Effector memory CD4-positive, alpha-beta T cell (primary cell): Measurements from ENCODE around the gene ANO7.

Source experiments
- DNase-seq, 3 donors: peaks; one replicate each; pipeline ENCODE4 v3.0.0-alpha.2; 2020
- H3K27ac ChIP-seq: 2 replicates; pipeline ENCODE4 v1.7.0; 2013; ENCODE audit warnings: mild to moderate bottlenecking, low read length, moderate library complexity; ENCODE audit not compliant: insufficient read depth, poor library complexity, severe bottlenecking
- H3K27me3 ChIP-seq: replicated peaks from 2 replicates; pipeline ENCODE4 v1.7.0; 2013; ENCODE audit warnings: mild to moderate bottlenecking, low read length; ENCODE audit not compliant: insufficient read depth, control insufficient read depth, poor library complexity, severe bottlenecking
- H3K36me3 ChIP-seq: 2 replicates; pipeline ENCODE4 v1.7.0; 2013; ENCODE audit warnings: mild to moderate bottlenecking, low read length, moderate library complexity; ENCODE audit not compliant: control insufficient read depth, insufficient read depth
- H3K4me1 ChIP-seq: 2 replicates; pipeline ENCODE4 v1.7.0; 2013; ENCODE audit warnings: low read length, mild to moderate bottlenecking; ENCODE audit not compliant: control insufficient read depth, insufficient read depth, poor library complexity, severe bottlenecking
- H3K4me3 ChIP-seq: 2 replicates; pipeline ENCODE4 v1.7.0; 2013; ENCODE audit warnings: low read length, low read depth, mild to moderate bottlenecking; ENCODE audit not compliant: insufficient read depth, poor library complexity, severe bottlenecking
- H3K9me3 ChIP-seq: 2 replicates; pipeline ENCODE4 v1.7.0; 2013; ENCODE audit warnings: mild to moderate bottlenecking, low read length, moderate library complexity; ENCODE audit not compliant: control insufficient read depth

ANO7 gene

DNA sequence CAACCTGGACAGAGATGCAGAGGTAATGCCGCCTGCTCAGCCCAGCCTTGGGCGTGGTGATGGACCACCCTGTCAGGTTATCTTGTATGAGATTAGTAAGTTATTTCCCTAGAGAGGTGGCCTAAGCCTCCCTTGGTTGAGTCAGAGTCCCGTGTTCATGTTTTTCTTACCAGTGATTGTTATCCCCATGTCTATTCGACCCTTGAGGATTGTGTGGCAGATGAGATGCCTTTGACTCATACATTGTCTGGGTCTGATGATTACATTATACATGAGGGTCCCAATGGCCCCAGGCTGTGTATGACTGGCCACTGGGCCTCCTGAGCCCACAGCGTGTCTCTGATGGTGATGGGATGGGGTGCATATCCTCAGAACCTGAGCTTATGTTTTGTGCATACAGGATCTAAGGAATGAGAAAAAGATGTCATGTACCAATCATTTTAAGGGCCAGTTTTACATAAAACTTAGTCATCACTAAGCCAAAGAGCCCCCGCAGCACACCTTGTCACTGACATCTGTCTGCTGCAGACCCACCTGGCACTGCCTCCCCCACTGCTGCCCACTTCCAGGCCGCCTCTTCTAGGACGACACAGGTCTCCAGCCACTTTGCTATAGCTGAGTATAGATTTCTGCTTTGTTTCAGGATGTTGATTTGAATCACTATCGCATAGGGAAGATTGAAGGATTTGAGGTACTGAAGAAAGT lies 30.5 kb upstream of the ANO7 start:
- peaks cover 36% of the 10 kb centered on the region for H3K36me3 ChIP-seq
- no peak overlapping the region for H3K4me3 ChIP-seq
- no peaks in the 10 kb centered on the region for H3K27me3 ChIP-seq
- DNase-seq, result no peak
- no peaks in the 10 kb centered on the region for H3K9me3 ChIP-seq
- H3K27ac ChIP-seq, result no peak overlapping the region
- no peaks in the 10 kb centered on the region for H3K4me1 ChIP-seq

GRCh38 chr2:241158546-241158900 lies 30.0 kb upstream of the ANO7 start:
- no peak overlapping the region for H3K27ac ChIP-seq
- H3K4me3 ChIP-seq, result no peak overlapping the region
- peaks cover 41% of the 10 kb centered on the region for H3K36me3 ChIP-seq
- H3K27me3 ChIP-seq, result no peaks in the 10 kb centered on the region
- H3K4me1 ChIP-seq, result no peaks in the 10 kb centered on the region
- no peak for DNase-seq
- H3K9me3 ChIP-seq, result no peaks in the 10 kb centered on the region

GRCh38 chr2:241159116-241159515 lies 29.4 kb upstream of the ANO7 start:
- H3K9me3 ChIP-seq, result no peaks in the 10 kb centered on the region
- no peaks in the 10 kb centered on the region for H3K27me3 ChIP-seq
- no peak overlapping the region for H3K27ac ChIP-seq
- peaks cover 47% of the 10 kb centered on the region for H3K36me3 ChIP-seq
- no peak overlapping the region for H3K4me3 ChIP-seq
- H3K4me1 ChIP-seq, result no peaks in the 10 kb centered on the region
- no peak for DNase-seq

GRCh38 chr2:241160318-241160717 lies 28.2 kb upstream of the ANO7 start:
- Histone ChIP-seq H3K36me3 (peaks cover 51% of the 10 kb centered on the region), H3K4me3 (no peak overlapping the region), H3K27me3 (no peaks in the 10 kb centered on the region), H3K4me1 (no peaks in the 10 kb centered on the region), H3K27ac (no peak overlapping the region), H3K9me3 (no peaks in the 10 kb centered on the region)
- no peak for DNase-seq

DNA sequence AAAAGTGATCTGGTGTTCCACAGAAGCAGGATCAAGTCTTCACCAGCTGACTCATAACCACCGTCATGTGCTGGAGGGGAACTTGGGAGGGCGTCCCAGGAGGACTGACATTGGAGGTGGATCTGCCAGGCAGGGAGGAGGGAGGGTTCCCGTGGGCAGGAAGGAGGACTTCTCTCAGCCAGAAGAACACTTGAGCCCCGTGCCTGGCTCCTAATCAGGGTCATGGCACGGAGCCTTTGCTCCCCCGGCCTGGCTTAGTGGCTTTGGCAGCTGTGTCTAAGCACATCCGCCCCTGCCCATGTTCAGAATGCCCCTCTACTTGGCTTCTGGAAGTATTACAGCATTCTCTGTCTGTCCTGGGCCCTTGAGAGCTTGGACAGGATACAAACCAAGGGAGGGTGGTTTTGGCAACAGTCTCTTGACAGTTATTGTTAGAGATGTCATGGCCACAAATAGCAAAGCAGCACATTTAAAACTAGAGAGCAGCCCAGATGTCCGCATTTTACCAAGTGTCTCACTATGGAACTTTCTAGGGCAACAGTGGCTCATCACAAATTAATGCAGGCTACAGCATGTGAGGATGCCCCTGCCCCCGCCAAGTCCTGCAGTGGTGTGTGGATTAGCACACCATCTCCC lies 26.7 kb upstream of the ANO7 start:
- no peaks in the 10 kb centered on the region for H3K9me3 ChIP-seq
- H3K4me3 ChIP-seq, result no peak overlapping the region
- no peaks in the 10 kb centered on the region for H3K4me1 ChIP-seq
- DNase-seq, result no peak
- no peak overlapping the region for H3K27ac ChIP-seq
- H3K36me3 ChIP-seq, result peaks cover 59% of the 10 kb centered on the region
- H3K27me3 ChIP-seq, result no peaks in the 10 kb centered on the region

DNA sequence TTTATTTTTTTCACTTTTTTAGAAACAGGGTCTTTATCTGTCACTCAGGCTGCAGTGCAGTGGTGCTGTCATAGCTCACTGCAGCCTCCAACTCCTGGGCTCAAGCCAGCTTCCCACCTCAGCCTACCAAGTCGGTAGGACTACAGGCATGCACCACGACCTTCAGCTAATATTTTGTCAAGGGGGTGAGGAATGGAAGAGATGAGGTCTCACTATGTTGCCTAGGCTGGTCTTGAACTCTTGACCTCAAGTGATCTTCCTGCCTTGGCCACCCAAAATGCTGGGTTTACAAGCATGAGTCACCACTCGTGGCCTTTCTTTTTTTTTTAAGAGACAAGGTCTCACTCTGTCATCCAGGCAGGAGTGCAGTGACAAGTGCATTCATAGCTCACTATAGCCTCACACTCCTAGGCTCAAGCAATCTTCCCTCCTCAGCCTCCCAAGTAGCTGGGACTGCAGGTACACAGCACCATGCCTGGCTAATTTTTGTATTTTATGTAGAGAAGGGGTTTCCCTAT lies 24.8 kb upstream of the ANO7 start:
- Histone ChIP-seq H3K36me3 (peaks cover 65% of the 10 kb centered on the region), H3K27me3 (no peaks in the 10 kb centered on the region), H3K27ac (no peak overlapping the region), H3K4me1 (no peaks in the 10 kb centered on the region), H3K9me3 (no peaks in the 10 kb centered on the region), H3K4me3 (no peak overlapping the region)
- no peak for DNase-seq

DNA sequence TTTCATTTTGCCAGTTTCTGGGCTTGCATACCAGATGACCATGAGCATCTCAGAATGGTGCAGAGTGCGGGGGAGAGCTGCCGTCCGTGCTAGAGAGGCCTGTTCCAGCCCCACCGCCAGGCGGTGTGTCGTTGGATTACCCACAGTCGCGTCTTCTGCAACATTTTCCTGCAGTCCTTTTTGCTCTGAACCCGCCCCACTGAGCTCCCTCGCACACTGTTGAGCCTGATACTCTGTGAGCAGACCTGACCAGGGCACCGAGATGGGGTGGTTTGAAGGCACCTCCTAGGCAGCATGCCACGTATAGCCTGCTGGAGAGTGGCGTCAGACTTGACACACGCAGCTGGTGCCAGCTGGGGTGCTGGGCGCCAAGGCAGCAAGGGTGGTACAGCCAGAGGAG lies 20.1 kb upstream of the ANO7 start:
- DNase-seq, result no peak
- H3K36me3 ChIP-seq, result peaks cover 68% of the 10 kb centered on the region
- no peaks in the 10 kb centered on the region for H3K4me1 ChIP-seq

GRCh38 chr2:241173557-241173956 lies 14.9 kb upstream of the ANO7 start:
- H3K36me3 ChIP-seq, result peaks cover 37% of the 10 kb centered on the region
- no peaks in the 10 kb centered on the region for H3K4me1 ChIP-seq
- H3K9me3 ChIP-seq, result peaks cover 8% of the 10 kb centered on the region

More for the DNA sequence above, 20.1 kb upstream of the ANO7 start:
- Histone ChIP-seq H3K9me3 (peaks cover 8% of the 10 kb centered on the region), H3K27ac (no peak overlapping the region), H3K4me3 (no peak overlapping the region), H3K27me3 (no peaks in the 10 kb centered on the region)

GRCh38 chr2:241177526-241178334 lies 10.7 kb upstream of the ANO7 start:
- no peaks in the 10 kb centered on the region for H3K4me1 ChIP-seq
- no peaks in the 10 kb centered on the region for H3K9me3 ChIP-seq
- H3K27me3 ChIP-seq, result no peaks in the 10 kb centered on the region
- H3K4me3 ChIP-seq, result no peak overlapping the region
- H3K27ac ChIP-seq, result no peak overlapping the region
- H3K36me3 ChIP-seq, result peaks cover 20% of the 10 kb centered on the region
- no peak for DNase-seq

More at GRCh38 chr2:241173557-241173956, 14.9 kb upstream of the ANO7 start:
- DNase-seq, result no peak
- Histone ChIP-seq H3K27ac (no peak overlapping the region), H3K27me3 (no peaks in the 10 kb centered on the region), H3K4me3 (no peak overlapping the region)

DNA sequence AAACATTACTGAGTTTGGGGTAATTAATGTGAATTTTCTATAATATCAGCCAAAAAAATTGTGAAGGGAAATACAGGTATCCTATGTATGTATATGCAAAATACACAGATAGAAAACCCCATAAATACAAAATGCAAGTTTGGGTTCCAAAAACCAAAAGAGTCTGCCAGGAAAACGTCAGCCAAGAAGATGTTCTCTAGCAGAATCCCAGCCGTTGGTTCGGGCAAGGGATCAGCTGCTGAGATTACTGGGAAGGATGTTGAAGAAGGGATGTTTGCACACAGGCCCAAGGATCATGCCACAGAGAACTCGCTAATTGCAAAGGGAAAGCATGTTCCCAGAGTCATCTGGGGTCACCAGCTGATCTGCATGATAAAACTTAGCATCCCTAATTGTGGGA lies 9.5 kb upstream of the ANO7 start:
- no peak overlapping the region for H3K4me3 ChIP-seq
- no peaks in the 10 kb centered on the region for H3K27me3 ChIP-seq
- DNase-seq, result no peak
- H3K4me1 ChIP-seq, result no peaks in the 10 kb centered on the region
- no peak overlapping the region for H3K27ac ChIP-seq
- H3K36me3 ChIP-seq, result peaks cover 30% of the 10 kb centered on the region
- H3K9me3 ChIP-seq, result no peaks in the 10 kb centered on the region
